Islet precursor cell (in vitro differentiated cells): ENCODE measurements around the gene CDH23.
A peak's percentile ranks its signal among the peaks of the same experiment; 100 is the strongest.

Experiments used
- DNase-seq: peaks from one replicate; pipeline ENCODE4 v3.0.0-alpha.2; 2018

CDH23 gene

DNA sequence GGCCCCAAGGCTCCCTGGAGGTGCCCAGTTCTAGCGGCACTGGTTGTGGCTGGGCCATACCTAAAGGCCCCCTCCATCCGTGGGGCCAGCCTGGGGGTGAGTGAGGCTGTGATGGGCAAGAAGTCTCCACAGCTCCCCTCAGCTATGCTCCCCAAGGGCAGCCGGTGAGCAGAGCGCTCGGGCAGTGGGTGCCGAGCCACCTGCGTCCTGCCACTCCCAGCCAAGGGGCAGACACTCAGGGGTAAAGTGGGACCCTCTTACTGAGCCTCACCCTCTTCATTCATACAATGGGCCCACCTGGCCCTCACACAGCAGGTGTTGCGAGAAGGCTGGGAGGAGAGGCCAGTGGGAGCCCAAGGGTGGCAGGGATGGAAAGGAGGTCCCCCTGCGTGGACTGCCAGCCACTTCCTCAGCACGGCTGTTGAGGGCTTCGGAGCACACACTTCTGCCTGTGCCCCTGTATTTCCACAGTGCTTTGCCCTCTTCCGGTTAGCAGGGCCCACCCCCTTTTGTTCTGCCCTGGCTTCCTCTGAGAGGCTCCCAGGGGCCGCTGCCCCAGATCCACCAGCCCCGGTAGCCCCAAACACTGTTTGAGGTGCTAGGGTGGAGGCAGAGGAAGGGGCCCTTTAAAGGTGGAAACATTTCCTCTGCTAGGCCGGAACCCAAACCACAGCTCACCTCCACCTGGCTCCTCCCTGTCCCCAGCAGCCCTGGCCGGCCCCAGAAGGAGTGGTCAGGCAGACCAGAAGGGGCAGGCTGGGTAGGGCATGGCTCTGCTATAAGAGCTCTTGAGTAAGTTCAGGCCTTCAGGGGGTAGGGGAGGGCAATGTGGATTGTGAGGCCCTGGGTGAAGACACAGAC, 339.2 kb downstream of the CDH23 start:
- DNase-seq = no peak

DNA sequence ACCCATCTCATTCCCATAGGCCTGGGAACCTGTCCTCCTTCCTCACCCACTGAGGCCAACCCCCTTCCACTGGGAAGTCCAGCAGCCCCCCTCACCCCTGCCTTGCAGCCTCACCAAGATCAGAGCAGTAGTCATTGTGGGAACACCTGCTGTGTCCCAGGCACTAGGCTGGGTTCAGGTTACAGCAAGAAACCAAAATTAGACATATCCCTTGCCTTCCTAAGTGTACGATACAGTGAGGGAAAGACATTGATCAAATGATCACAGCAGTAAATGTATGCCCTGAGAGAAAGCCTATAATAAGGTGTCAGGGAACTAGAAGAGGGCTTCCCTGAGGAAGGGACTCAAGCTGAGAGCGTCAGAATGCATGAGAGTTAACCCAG, 339.8 kb downstream of the CDH23 start:
- no peak for DNase-seq

DNA sequence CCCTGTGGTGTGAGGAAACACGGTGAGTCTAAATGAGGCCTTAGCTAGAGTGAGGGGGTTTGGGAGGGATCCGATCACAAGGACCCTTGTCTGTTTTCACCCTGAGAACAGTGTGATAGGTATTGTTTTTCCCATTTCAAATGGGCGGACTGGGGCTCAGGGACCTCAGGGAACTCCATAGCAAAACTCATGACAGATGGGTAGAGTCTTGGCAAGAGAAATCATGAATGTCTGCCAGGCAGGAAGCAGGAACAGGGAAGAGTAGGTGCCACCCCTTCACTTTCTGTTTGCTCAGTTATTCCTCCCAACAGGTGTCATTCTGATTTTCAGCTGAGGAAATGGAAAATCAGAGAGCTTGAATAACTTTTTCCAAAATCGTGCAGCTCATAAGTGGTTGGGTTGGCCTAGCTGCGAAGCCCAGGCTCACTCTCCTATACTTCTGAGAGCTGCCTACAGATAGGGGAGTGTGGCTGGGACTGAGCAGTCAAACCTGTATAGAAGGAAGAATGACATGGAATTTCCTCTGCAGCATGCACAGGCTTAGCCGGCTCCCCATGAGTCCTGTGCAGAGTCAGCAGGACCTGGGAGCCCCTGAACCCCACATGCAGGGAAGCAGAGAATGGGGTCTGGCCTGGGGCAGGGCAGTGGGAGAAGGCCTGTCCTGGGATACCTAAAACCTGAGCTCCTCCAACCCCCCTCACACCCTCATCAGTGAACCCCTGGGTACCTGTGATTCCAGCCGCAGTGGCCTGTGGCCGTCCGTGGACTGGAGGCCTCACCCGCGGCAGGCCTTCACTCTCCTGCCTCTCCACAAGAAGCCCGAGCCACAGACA, 340.5 kb downstream of the CDH23 start:
- no peak for DNase-seq

DNA sequence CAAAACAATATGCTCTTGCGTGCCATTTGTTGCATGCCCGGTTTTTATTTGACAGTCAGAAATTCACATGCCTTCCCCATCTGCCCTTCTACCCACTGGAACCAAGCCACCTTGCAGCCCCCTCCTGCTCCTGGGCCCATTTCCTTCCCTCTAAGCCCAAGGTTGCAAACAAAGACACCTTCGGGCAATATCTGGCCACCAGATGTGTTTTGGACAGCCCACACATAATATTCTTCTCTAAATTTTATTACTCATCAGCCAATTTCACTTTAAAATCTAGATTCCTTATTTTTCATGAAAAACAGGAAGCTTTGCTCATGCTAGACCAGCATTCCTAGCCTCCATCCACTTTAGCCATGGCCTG, 341.1 kb downstream of the CDH23 start:
- no peak for DNase-seq

DNA sequence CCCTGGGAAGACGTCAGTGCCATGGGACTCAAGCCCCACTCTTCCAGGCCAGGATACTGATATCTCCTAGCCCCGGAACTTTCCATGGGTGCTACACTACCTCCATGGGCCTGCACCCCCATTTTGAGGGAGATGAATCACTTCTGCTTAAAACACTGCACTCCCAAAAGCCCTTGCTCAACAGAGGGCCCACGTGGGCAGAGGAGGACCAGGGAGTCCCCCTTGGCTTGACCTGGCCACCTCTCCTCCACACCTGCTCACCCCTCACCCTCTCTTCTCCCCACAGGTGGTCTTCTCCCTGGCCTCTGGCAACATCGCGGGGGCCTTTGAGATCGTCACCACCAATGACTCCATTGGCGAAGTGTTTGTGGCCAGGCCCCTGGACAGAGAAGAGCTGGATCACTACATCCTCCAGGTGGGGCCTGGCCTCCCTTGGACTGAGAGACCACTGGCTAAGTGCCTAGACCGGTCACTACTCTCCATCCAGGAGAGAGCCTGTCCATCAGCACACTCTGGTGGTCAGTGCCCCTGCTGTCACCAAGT, 342.7 kb downstream of the CDH23 start:
- no peak for DNase-seq

DNA sequence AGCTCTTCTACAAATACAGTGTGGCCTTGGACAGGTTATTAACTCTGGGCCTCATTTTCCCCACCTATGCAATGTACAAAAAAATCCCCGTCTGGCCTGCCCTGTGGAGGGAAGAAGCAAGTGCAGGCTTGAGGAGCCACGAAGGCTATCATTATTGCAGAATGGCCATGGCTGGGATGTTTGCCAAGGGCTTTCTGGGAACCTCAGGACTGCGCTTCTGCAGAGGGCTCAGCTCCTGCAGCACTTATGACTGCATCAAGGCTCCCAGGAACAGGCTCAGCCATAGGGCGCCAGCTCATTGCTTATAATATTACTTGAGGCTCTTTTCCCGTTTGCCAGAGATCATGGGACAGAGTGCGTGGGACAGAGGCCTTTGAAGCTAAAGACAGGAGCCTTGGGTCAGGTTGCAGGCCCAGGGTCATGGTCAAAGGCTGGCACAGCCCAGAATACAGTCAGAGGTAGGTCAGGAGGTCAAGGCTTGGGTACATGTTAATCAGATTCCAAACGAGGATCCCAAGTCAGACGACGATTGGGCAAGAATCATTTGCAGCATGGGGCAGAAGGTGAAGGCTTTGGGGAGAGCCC, 343.4 kb downstream of the CDH23 start:
- DNase-seq = no peak

DNA sequence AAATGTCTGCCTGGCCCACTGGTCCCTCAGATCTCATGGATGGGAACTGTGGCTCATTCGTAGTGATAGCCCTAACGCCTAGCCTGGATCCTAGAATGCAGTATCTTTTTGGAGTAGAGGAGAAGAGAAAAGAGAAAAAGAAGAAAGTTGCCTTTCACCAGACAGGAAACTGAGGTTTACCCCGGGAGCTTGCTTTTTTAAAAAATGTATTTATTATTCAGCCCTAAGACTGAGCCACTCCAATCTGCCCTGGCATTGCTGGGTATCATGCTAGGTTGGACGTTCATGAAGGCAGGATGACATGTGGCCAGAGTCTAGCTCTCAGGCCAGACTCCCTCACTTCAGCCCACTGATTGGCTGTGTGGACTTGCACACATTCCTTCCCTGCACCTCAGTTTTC, 344.3 kb downstream of the CDH23 start:
- DNase-seq = no peak

DNA sequence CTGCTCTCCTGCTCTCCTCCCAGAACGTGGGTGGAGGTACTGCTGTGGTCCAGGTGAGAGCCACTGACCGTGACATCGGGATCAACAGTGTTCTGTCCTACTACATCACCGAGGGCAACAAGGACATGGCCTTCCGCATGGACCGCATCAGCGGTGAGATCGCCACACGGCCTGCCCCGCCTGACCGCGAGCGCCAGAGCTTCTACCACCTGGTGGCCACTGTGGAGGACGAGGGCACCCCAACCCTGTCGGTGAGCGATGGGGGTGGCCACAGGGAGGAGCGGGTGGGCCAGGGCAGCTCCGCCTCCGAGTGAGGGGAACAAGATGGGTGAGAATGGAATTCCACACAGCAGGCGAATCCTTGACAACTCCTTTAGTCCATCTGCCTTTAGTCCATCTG, 345.0 kb downstream of the CDH23 start:
- DNase-seq = no peak

DNA sequence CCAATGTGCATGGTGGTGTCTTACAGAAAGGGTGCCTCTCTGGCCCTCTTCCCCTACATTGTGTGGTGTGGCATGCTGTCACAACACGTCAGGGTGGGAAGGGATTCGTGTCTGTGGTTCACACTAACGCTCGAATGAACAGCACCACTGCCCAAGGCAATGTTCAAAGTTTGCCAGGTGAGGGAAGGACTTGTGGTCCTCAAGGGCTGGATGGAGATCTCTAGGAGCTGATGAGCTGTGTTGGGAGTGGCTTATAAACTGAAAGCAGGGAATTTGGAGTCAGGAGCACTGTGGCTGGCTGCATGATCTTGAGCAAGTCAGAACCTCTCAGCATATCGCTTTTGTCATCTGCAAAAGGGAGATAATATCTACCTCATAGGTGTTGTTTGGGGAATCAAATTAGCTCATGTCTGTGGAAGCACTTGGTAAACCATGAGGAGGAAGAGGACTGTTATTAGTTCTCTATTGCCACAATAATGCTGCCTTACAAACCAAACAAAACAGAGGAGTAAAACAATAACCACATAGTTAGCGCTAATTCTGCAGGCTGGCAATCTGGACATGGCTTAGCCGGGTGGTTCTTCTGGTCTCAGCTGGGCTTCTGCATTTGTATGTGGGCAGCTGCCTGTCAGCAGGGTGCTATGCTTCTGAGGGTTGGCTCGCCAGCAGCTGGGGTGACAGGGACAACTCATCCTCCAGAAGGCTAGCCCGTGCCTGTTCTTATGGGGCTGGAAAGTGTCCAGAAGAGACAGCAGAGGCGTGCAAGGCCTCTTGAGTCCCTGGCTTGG, 345.8 kb downstream of the CDH23 start:
- DNase-seq = no peak

DNA sequence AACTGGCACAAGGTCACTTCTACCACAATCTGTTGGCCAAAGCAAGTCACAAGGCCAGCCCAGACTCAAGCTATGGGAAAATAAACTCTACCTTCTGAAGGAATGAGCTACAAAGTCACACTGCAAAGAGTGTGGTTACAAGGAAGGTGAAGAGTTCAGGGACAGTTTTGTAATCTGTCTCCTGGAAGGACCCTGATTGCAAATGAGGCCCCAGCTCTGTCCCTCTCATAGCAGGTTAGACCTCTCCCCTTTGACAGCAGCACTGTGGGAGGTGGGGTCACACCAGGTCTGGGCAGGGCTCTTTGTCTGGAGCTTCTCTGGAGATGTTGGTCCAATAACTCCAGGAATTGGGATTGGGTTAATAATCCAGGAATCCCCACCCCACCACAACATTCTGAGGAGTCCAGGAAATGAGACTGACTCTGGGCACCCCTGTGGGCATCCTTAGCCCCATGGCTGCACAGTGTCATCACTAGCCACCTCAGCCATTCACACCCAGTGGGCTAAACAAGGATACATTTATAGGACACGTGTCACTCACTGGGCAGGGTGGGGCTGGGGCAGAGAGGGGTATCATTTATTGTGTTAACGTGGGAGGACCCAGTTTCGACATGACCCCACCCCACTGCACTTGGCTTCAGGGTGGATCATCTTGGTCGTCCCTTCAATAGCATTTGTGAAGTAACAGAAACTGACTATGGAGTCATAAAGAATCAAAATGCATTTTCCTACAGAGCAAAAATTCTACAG, 346.5 kb downstream of the CDH23 start:
- DNase-seq = no peak

DNA sequence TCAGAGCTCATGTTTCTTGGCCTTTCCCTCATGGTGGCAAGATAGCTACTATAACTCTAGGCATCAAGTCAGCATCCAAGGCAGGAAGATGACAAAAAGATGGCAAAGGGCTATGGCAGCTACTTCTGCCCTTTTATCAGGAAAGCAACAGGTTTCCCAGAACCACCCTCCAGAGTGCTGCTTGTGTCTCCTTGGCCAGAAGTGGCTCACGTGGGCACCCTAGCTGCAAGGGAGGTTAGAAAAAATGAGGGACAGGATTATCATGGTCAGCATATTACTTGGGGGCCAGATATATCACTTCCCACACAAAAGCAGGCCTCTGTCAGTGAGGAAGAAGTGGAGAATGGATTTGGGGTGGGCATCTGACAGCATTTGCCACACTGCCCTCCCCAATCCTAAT, 347.1 kb downstream of the CDH23 start:
- no peak for DNase-seq

DNA sequence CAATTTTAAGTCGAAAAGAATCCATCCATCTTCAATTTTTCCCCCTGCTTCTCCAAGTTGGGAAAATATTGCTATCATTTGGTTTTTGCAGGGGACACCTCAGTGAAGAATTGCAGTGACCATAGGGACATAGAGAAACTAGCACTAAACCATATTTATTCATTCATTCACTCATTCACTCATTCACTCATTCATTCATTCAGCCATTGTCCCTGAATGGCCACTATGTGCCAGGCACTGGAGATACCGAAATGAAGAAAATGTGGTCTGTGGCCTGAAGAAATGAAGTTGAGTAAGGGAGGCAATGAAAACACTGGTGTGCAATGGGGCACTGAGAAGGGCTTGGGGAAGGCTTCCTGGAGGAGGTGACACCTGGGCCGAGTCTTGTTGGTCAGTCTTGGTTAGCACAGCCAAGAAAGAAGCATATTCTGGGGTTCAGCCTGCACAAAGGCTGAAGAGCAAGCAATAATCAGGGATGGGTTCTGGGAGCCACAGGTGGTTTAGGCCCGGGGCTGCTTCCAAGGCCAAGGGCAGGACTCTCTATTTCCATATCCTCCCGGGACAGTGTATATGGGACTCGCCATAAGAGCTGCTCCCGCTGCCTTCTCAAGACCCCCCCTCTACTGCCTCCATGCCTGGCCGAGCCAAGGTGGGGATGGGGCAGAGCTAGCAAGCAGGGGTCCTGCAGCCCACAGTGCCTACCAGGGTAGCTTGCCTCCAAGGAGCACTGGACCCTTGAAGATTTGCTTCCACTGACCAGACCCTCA, 348.4 kb downstream of the CDH23 start:
- DNase-seq = no peak

DNA sequence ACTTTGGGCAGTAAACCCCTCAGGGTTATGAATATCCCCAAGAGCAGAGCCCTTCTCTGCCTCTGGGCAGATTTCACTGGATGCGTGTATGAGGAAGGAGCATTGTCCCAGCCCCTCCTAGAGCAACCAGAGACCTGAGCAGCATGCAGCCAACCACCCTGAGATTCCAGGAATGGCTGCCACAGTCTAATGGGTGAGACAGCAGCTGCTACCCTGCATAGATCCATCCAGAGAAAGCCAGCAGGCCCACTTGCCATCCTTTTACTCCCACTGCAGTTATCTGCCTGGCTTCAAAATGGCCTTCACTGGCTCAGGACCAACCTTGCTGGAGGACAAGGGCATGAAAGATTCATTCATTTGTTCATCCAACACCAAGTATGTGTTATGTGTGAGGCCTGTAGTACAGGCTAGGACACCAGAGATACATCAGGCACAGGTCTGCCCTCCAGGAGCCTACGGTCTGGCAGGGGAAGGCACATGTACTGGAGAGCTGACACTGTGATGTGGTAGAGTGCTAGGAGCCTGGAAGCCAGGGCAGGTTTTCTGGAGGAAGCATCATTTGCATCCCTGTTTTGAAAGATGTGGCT, 349.0 kb downstream of the CDH23 start:
- no peak for DNase-seq

DNA sequence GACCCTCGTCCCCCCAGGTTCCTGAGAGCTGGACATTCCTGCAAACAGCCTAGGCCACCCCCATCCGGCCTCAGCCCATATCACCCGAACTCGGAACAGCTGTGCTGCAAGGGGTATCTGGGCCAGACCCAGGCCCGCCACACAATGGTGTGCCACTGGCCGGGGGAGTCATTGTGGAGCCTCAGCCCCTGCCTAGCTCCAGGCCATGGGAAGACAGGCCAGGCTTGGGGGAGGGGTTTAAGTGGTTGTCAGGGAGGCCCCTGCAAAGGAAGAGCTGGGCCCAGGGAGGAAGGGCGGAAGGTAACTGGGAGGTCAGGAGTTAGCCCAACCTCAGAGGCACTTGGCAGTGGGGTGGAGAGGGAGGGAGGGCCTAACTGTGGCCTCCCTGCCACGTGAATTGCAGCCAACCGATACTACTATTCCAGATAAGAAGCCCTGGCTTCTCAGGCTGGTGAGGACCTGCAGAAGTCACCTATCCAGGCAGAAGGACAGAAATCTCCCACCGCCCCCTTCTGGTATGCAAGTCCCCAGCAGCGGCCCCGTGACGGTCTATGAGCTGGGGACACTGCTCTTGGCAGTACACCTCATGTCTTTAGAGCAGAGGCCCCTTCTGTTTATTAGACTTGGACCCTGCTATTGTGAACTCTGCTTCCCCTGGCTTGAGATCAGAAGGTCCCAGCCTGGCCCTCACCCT, 349.8 kb downstream of the CDH23 start:
- peak; percentile 71 for DNase-seq

DNA sequence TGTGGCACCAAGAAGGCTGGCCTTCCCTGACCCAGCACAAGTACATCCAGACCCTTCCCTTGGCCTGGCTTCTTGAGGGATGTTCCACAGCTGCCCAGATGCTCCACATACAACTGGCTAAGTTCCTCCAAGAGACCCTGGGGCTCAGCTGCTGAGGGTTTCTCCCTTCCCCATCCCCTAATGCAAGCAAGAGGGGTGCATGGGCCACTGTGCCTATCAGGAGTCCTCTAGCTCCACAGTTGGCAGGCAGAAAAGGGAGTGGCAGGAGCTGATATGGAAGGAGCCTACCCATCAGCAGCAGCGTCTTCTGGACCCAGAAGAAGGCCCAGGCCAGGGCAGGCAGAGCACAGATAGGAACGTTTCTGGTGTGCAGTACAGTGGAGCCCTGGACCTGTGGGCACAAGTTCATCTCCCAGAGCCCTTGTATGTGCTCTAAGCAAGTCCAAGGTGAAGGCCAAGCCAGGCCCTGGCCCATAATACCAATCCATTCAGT, 350.4 kb downstream of the CDH23 start:
- DNase-seq = no peak

DNA sequence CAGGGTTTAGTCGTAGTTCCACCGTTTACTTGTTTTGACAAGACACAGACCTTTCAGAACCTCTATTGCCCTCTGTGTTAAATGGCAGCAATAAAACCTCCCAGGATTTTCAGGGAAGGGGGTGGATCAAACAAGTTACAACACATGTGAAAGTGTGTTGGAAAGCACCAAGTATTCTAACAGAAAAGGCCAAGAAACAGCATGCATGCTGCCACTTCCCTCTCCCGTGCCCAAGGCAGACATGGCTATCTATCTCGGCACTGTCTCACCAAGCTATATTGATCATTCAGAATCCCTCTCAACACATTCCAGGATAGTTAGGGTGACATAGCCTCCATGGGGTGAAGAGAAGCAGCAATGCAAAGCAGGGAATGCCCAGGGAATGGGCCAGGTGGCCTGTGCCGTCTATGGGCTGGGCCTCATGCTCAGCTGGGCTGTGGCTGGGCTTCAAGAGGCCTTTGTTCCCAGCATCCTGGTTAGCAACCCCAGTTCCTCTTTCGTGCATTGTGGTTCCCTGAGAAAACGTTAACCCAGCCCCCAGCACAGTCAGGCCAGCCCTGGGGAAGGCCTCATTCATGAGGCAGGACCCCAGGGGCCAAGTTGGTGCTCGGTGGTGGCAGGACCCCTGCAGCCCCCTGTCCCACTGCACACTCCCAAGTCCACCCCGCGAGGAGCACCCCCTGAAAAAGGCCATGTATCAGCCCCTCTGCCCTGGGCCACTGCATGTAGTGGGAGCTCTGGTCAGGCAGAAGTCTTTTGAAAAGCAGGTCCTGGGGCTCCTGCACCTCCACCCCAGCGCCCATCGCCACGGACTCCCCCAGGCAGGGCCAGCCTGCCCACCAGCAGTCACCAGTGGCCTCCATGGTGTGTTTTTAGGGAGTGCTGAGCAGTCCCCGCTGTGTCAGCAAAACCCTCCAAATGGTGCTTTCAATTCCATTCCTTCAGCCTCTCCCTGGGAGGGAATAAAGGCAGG, 351.1 kb downstream of the CDH23 start:
- DNase-seq = no peak

DNA sequence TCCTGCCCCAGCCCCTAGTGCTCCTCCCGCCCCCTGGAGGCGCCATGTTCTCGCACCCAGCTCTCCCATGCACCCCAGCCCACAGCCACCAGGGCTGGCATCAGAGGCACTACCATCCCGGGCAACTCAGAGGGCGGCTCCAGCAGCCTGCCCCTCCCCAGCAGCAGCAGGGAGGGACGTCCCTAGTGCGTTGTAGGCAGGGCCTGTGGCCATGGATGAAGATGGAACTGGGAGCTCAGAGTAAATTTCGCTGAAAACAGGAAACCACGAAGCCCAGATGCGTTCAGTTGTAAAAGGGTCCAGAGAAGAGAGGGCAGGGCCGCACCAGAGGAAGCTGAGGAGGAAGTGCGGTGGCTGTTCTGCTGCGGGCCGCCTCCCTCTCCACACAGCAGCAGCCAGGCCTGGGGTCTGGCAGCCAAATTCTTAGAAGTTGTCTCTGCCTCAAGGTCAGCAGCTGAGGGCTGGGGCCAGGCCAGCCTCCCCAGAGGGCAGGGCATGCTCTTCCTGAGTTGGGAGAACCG, 352.0 kb downstream of the CDH23 start:
- no peak for DNase-seq

DNA sequence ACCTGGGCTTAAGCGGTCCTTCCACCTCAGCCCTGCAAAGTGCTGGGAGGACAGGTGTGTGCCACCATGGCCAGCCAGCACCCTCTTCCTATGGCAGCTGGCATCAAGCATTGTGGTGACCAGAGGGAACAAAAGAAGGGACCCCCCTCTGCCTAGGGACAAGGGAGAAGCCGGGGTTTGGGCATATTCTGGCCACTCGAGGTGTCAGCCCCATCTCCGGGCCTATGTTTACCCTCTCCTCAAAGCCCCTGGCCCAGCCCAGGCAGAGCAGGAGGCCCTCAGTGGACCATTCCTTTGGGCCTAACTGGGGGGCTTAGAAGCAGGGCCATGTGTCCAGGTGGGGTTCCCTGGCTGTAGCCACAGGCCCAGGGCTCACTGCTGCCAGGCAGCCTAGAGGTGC, 352.7 kb downstream of the CDH23 start:
- no peak for DNase-seq
